Nephron progenitor cell (in vitro differentiated cells): ENCODE results near the gene NR2F1.
A peak's percentile ranks its signal among the peaks of the same experiment; 100 is the strongest.

Source experiments
- DNase-seq: peaks from one replicate; pipeline ENCODE4 v3.0.0; 2021
- H3K27ac Mint-ChIP-seq: 2 replicates; pipeline ENCODE4 v1.8.0; 2021; ENCODE audit warnings: mild to moderate bottlenecking, moderate library complexity, mixed read lengths
- H3K27me3 Mint-ChIP-seq: 2 replicates; pipeline ENCODE4 v1.8.0; 2021; ENCODE audit warnings: mild to moderate bottlenecking, low read depth, mixed read lengths; ENCODE audit not compliant: poor library complexity
- H3K36me3 Mint-ChIP-seq: 2 replicates; pipeline ENCODE4 v1.8.0; 2021; ENCODE audit warnings: low read depth, mixed read lengths
- H3K4me1 Mint-ChIP-seq: 2 replicates; pipeline ENCODE4 v1.8.0; 2021; ENCODE audit warnings: mixed read lengths
- H3K4me3 Mint-ChIP-seq: 2 replicates; pipeline ENCODE4 v1.8.0; 2021; ENCODE audit warnings: mild to moderate bottlenecking, moderate library complexity, mixed read lengths
- H3K9me3 Mint-ChIP-seq: 2 replicates; pipeline ENCODE4 v1.8.0; 2021; ENCODE audit warnings: mild to moderate bottlenecking, moderate library complexity, mixed read lengths
- TF ChIP-seq, protein P1 (sequence below): fragments of 200-600 bp; sonication (generic); IDR thresholded peaks from 2 replicates; pipeline ENCODE4 v1.5.0; 2021; ENCODE audit warnings: antibody characterized with exemption

Gene NR2F1

DNA sequence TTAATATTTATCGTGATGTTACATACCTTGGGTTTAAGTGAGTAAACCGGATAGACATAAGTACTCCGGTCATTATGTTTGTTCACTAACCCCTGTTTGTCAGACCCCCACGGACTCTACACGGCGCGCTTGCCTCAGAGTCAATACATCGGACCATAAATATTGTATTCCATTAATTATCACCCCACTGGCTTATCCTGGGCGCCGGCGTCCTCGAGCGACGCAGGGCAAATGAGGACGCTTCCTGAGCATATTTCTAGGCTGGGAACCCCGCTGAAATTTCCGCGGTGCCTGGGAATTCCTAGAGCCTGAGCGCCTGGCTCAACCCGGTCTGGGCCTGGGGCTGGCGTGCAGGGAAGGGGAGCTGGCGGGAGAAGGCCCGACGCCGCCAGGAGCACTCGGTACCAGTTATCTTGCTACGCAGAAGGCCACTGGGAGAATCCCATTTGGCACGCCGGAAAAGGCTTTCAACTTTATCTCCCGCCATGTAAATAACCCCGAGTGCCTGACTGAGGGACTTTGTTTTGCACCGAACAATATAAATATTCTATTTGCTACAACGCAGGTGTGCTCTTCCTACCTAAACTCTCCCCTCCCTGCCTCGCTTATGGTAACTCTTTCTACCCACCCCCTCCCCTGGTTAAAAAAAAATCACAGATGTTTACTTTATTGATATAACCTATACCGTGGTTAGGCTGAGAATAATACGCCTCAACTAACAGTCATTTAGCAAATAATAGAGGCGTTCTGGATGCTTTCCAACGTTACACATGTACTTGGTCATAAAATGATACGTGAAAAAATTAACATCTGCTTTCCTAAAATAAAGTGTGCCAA, 19.4 kb downstream of the NR2F1 start:
- Mint-ChIP-seq H3K36me3 (no peaks in the 10 kb centered on the region), H3K4me3 (peak overlapping the region; percentile 66), H3K4me1 (peaks cover 40% of the 10 kb centered on the region), H3K27ac (no peak overlapping the region), H3K27me3 (no peaks in the 10 kb centered on the region), H3K9me3 (no peaks in the 10 kb centered on the region)
- TF ChIP-seq, protein P1, sequence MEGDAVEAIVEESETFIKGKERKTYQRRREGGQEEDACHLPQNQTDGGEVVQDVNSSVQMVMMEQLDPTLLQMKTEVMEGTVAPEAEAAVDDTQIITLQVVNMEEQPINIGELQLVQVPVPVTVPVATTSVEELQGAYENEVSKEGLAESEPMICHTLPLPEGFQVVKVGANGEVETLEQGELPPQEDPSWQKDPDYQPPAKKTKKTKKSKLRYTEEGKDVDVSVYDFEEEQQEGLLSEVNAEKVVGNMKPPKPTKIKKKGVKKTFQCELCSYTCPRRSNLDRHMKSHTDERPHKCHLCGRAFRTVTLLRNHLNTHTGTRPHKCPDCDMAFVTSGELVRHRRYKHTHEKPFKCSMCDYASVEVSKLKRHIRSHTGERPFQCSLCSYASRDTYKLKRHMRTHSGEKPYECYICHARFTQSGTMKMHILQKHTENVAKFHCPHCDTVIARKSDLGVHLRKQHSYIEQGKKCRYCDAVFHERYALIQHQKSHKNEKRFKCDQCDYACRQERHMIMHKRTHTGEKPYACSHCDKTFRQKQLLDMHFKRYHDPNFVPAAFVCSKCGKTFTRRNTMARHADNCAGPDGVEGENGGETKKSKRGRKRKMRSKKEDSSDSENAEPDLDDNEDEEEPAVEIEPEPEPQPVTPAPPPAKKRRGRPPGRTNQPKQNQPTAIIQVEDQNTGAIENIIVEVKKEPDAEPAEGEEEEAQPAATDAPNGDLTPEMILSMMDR: no peak
- DNase-seq: peak; percentile 61

DNA sequence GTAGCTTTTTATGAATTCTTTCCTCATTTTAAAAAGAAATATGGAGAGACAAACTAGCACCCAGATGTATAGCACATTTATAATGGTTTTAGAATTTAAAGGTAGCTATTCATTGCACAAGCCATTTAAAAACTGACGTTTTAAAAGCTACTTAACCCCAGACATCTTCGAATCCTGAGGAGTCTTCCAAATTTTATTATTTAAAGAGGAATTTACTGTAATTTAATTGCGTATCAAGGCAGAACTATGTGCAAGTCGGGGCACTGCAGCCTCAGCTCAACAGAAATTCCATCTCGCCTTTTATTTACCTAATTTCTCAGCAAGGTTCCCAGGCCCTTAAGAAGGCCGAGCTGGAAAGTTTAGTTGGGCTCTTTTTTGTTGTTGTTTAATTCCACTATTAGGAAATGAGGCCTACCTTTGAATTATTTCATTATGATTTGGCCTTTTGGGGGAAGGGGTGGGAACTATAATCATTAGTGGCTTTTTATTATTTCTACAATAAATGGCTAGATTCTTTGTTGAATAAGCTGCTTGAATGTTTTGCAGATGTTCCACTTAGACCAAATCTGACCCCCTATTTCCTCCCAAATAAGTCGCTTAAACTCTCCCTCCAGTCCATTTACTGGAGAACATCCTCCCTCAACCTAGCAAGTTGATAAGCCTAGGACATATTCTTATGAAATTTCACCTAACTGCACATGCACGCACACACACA, 20.2 kb downstream of the NR2F1 start:
- no peaks in the 10 kb centered on the region for H3K36me3 Mint-ChIP-seq

DNA sequence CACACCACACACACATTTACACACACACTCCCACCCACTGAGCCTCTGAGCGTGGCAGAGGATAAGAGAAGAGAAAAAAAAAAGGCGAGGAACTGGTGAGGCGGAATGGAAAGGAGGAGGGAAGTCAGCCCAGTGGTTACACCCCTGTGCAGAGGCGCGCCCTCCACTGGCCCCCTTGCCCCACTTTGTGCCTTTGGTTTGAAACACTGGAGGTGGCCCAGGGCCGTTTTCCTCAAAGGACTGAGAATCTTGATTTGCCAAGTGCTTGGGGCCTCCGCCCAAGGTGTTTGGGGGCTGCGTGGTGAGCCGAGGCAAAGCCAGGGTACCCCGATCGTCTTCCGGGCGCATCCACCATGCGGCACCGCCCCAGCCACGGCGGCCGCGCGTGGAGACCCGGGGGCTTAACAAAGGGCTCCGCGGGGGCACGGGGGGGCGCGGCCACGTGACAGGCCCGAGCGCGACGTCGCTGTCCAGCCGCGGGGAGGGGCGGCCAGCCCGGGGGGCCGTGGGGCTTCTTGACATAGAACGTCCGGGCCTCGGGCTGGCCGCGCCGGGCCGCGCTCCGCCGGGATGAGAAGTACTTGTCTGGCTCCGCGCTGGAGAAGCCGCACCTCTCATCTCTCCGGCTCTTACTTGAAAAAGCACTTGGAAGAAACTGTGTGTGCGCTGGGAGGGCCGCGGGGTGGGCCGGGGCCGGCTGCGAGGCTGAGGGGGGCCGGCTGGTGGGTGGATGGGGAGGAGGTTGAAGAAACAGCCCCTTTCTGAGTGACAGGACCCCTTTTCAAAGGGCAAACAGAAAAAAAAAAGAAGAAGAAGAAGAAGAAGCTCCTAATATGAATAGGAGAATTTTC, 21.0 kb downstream of the NR2F1 start:
- Mint-ChIP-seq H3K9me3 (no peaks in the 10 kb centered on the region), H3K27ac (no peak overlapping the region), H3K27me3 (no peaks in the 10 kb centered on the region), H3K36me3 (no peaks in the 10 kb centered on the region), H3K4me1 (peaks cover 54% of the 10 kb centered on the region), H3K4me3 (peak overlapping the region; percentile 76)
- DNase-seq: peak; percentile 69
- TF ChIP-seq, protein P1: no peak

More for the DNA sequence above, 20.2 kb downstream of the NR2F1 start:
- Mint-ChIP-seq H3K9me3 (no peaks in the 10 kb centered on the region), H3K4me1 (peaks cover 48% of the 10 kb centered on the region), H3K4me3 (peak overlapping the region; percentile 76), H3K27me3 (no peaks in the 10 kb centered on the region), H3K27ac (no peak overlapping the region)
- DNase-seq: no peak
- TF ChIP-seq, protein P1: no peak

DNA sequence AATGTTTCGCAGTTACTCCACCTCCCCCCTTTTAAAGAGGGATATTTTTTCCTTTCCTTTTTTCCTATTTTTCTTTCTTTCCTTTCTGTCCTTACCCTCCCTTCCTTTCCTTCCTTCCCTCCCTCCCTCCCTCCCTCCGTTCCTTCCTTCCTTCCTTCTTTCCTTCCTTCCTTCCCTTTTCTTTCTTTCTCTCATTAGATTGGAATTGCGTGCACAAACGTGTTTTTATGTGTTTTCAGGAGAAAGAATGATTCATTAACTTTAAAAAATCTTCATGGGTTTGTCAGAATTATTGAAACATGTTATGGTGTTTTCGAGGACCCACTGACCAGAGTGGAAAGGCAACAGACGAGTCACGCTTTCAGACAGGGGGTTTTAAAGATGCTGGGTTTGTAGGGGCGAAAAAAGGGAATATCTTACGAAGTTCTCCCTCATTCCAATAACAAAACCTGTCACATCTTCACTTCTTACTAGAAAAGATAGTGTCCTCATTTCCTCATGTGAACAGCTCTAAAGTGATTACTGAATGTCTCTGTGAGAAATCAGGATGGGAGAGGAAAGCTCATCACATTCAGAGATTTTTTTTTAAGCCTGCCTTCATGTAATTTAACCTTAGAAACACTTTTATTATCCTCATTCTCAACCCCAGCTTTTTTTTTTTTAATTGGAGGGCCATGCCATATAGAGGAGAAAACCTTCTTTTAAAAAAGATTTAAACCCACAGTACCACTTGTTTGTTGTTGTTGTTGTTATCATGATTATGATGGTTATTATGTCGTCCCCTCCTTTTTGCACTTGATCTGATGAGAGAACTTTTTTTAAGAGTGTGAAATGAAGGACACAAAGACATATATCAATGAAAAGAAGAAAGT, 21.9 kb downstream of the NR2F1 start:
- Mint-ChIP-seq H3K4me1 (peaks cover 57% of the 10 kb centered on the region), H3K4me3 (peak overlapping the region; percentile 72), H3K9me3 (no peaks in the 10 kb centered on the region)

DNA sequence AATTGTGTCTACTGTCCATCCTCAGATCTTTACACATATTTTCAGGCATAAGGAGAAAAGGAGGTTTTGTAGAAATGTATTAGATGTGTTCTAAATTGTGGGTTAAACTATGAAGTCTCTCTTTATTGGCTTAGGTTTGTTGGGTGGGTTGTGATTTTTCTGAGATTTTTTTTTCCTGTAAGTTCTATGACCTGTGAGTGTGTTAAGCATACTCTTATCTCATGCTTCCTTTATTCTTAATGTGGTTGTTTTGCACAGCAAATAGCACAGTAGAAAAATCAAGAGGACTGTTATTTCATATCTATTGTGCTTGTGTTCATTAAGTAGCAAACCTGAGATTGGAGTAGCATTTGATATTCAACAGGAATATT, 23.3 kb downstream of the NR2F1 start:
- DNase-seq: no peak
- Mint-ChIP-seq H3K4me3 (peak overlapping the region; percentile 44), H3K4me1 (peaks cover 64% of the 10 kb centered on the region), H3K36me3 (no peaks in the 10 kb centered on the region), H3K9me3 (no peaks in the 10 kb centered on the region), H3K27ac (no peak overlapping the region), H3K27me3 (no peaks in the 10 kb centered on the region)
- TF ChIP-seq, protein P1: no peak

More for the DNA sequence above, 21.9 kb downstream of the NR2F1 start:
- DNase-seq: no peak
- Mint-ChIP-seq H3K27ac (no peak overlapping the region), H3K36me3 (no peaks in the 10 kb centered on the region), H3K27me3 (no peaks in the 10 kb centered on the region)
- TF ChIP-seq, protein P1: no peak
